Thymus (tissue), 11 donors: ENCODE results near the gene CIAO2B. TPM values are rescaled to one million over a fixed set of nuclear protein-coding genes. Genes with fewer than 3 reads are reported as not detected.

ENCODE experiments used
- DNase-seq, 9 donors: peaks; one replicate each; pipeline ENCODE4 v3.0.0-alpha.2; 2013; ENCODE audit warnings: low spot score in 9 of 9, low read depth in 6 of 9, missing footprints in 1 of 9
- H3K27ac ChIP-seq, 2 donors: one replicate each; pipeline ENCODE4 v1.5.1; 2013; ENCODE audit warnings: control low read depth in 1 of 2, low read depth in 1 of 2, low read length in 1 of 2, mild to moderate bottlenecking in 1 of 2, moderate library complexity in 1 of 2
- H3K27me3 ChIP-seq, 2 donors: one replicate each; pipeline ENCODE4 v1.5.1; 2013; ENCODE audit warnings: low read length in 1 of 2; ENCODE audit not compliant: control insufficient read depth in 2 of 2, insufficient read depth in 1 of 2
- H3K36me3 ChIP-seq, 2 donors: one replicate each; pipeline ENCODE4 v1.5.1; 2013; ENCODE audit warnings: low read length in 1 of 2, mild to moderate bottlenecking in 1 of 2, moderate library complexity in 1 of 2; ENCODE audit not compliant: control insufficient read depth in 2 of 2, insufficient read depth in 2 of 2
- H3K4me1 ChIP-seq, 2 donors: one replicate each; pipeline ENCODE4 v1.5.1; 2013; ENCODE audit warnings: low read length in 2 of 2; ENCODE audit not compliant: control insufficient read depth in 2 of 2, insufficient read depth in 2 of 2
- H3K4me3 ChIP-seq, 2 donors: one replicate each; pipeline ENCODE4 v1.5.1; 2013; ENCODE audit warnings: low read length in 2 of 2, control low read depth in 1 of 2, mild to moderate bottlenecking in 1 of 2
- H3K9me3 ChIP-seq, 2 donors: one replicate each; pipeline ENCODE4 v1.5.1; 2013; ENCODE audit warnings: low read length in 1 of 2, mild to moderate bottlenecking in 1 of 2; ENCODE audit not compliant: control insufficient read depth in 2 of 2, insufficient read depth in 1 of 2
- WGBS: extraction: QIAGEN DNeasy Blood & Tissue Kit; methylation state at CpG from one replicate; pipeline ENCODE4 v1.1.7; 2013; 5-methylcytosine and 5-hydroxymethylcytosine counted together
- polyA plus RNA-seq: library from polyadenylated mRNA; stranded (reverse); fragments of 200-250 nt; gene quantifications from one replicate; pipeline ENCODE4 v1.2.3, GENCODE V29; 2013
- total RNA-seq: library from RNA; stranded (reverse); fragments of 120-200 nt; gene quantifications from one replicate; pipeline ENCODE4 v1.2.4, GENCODE V29; 2013
- donor health status: healthy.

CIAO2B gene
- total and polyA plus RNA-seq, 2 donors: 118 to 141 TPM

DNA sequence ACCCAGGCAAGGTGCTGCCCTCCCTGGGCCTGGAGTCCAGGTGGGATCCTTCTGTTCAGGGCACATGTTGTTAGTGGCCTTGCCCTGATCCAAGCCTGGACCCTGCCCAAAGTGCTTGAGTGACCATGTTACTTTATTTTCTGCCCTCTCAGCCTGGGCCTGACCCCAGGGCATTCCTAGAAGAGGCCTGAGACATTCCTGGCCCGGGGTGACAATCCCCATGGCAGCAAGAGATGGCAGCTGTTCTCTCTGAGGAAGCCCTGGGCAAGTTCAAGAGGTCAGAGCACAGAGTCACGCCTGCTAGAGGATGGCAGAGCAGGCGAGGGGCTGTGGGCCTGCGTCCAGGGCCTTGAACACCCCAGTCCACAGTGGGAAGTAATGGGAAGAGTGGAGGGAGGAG is 20.5 kb downstream of the CIAO2B start:
- Histone ChIP-seq H3K27me3 (peaks cover 0 to 35% of the 10 kb centered on the region in 2 donors), H3K9me3 (no peaks in the 10 kb centered on the region), H3K4me3 (no peak overlapping the region), H3K4me1 (no peaks in the 10 kb centered on the region), H3K27ac (no peak overlapping the region), H3K36me3 (no peaks in the 10 kb centered on the region)
- WGBS: 87% methylated on average over 4 of the region's 4 CpGs
- no peak for DNase-seq

DNA sequence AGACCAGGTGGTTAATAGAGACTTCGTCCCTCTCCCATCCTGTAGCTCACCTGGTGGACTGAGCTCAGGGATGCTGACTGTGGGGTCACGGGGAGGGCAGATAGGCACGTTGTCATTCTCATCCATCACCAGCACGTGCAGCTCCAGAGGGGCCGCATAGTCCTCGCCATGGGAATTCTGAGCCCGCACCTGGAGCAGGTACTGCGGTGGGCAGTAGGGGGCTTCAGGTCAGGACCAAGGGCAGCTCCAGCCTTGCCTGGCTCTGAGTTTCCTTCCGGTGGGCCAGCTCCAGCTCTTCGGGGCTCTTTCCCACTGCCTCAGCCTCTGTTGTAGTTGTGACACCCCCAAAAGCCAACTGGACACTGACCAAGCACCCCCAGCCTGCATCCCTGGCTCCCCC is 21.1 kb downstream of the CIAO2B start:
- H3K9me3 ChIP-seq: no peaks in the 10 kb centered on the region
- 54% methylated on average over 10 of the region's 10 CpGs for WGBS
- H3K4me1 ChIP-seq: no peaks in the 10 kb centered on the region

DNA sequence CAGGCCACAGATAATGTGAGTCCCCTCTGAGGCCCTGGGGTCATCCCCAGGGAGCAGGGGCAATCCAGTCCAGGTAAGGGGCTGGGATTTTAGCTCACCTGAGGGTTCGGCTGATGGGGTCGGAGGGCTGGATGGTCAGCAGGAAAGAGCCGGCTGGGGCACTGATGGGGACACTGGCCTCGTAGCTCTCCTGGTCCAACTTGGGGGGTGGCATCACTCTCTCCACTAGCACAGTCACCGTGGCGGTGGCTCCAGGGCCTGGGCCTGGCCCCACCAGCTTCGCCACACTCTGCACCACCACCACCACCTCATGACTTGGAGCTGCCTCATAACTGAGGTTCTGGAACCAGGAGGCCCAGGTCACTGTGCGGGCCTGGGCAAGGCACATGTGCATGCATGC is 22.4 kb downstream of the CIAO2B start:
- Histone ChIP-seq H3K4me3 (no peak overlapping the region), H3K27ac (no peak overlapping the region), H3K9me3 (no peaks in the 10 kb centered on the region), H3K4me1 (no peaks in the 10 kb centered on the region), H3K27me3 (peaks cover 0 to 28% of the 10 kb centered on the region in 2 donors), H3K36me3 (no peaks in the 10 kb centered on the region)
- WGBS: 95% methylated on average over 8 of the region's 8 CpGs
- no peak for DNase-seq

More for the DNA sequence above, 21.1 kb downstream of the CIAO2B start:
- H3K27me3 ChIP-seq: peaks cover 0 to 30% of the 10 kb centered on the region in 2 donors
- H3K27ac ChIP-seq: no peak overlapping the region
- H3K36me3 ChIP-seq: no peaks in the 10 kb centered on the region
- no peak overlapping the region for H3K4me3 ChIP-seq
- no peak for DNase-seq

DNA sequence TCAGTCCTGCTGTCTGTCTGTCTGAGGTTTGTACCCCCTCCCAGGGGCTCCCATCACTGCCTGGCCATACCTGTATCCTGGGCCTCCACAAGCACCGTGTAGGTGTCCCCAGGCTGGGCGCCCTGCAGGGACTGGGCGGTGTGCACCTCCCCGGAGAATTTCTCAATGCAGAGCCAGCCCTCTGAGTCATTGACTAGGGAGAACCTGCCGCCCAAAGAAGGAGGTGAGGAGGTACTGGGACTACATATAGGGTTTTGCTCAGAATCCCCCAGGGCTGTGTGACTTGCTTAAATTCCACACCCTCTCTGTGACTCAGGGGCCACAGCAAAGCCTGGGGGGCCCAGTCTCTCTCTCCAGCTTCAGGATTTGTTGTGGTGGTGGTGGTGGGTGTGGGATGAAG is 23.1 kb downstream of the CIAO2B start:
- Histone ChIP-seq H3K4me1 (no peaks in the 10 kb centered on the region), H3K27me3 (peaks cover 0 to 26% of the 10 kb centered on the region in 2 donors), H3K4me3 (no peak overlapping the region), H3K9me3 (no peaks in the 10 kb centered on the region), H3K36me3 (no peaks in the 10 kb centered on the region), H3K27ac (no peak overlapping the region)
- DNase-seq: no peak
- 95% methylated on average over 5 of the region's 5 CpGs for WGBS

DNA sequence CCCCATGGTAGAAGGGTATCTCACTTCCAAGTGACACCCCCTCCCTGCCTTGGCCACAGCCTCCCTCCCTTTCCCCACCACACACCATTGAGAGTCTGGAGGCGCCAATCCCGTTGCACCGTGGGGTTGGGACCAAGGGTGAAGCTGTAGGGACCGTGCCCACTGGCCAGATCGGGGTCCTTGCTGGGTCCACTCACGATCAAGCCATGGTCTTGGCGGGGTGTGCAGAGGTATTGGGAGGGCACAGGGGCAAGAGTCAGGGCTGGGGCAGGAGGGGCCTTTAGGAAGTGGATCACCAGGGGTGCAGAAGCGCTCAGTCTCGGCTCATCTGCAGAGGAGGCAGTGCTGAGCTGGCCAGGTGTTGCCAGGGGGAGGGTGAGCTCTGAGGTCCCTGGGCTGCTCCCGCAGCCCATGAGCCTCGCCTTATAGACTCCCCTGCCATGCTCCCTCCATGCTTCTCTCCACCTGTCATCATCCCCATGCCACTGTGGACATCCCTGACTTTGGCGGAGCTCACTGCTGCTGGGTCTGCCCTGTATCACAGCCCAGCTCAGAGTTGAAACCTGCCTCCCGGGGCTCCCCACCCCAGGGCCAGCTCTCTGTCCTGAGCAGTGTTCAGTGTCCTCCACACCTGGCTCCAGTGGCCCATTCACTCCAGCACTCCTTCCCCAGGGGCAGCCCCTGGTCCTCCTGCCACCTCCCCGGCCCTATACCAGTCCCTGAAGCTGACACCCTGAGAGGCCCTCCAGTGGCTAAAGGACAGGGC is 23.8 kb downstream of the CIAO2B start:
- H3K27ac ChIP-seq: no peak overlapping the region
- no peak for DNase-seq

DNA sequence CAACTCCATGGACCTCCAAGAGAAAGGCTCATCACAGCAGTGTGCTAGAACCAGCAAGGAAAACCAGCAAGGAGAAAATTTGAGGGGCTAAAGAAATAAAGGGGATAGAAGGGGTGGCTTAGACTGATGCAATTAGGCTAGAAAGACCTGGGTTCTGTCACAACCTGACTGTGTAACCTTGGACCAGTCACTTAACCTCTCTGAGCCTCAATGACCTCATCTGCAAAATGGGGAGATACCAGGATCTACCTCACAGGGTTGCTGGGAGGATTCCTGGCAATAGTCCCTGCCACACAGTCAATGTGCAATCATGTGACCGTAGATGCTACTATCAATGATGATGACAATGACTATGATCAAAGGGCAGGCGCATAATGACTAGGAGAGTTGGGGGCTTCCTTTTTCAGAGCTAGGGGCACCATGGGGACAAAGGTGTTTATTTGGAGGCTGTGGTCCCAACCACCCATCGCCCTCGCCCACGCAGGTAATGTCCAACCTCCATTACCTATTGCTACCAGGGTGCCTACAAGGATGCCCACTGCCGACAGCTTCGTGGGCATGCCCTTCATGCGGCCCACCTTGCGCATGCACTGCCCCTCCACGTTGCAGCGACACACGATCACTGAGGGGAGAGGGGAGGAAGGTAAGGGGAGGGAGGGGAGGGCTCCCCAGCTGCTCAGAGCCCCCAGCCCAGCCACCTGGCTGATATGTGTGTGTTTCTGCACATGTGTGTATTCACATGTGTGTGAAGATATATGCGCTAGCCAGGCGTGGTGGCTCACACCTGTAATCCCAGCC is 25.2 kb downstream of the CIAO2B start:
- 94% methylated on average over 14 of the region's 14 CpGs for WGBS
- no peak for DNase-seq
- H3K27me3 ChIP-seq: peaks cover 0 to 16% of the 10 kb centered on the region in 2 donors
- no peak overlapping the region for H3K27ac ChIP-seq
- no peak overlapping the region for H3K4me3 ChIP-seq
- H3K4me1 ChIP-seq: peaks cover 0 to 6% of the 10 kb centered on the region in 2 donors
- H3K9me3 ChIP-seq: no peaks in the 10 kb centered on the region
- H3K36me3 ChIP-seq: no peaks in the 10 kb centered on the region

More for the DNA sequence above, 23.8 kb downstream of the CIAO2B start:
- Histone ChIP-seq H3K36me3 (no peaks in the 10 kb centered on the region), H3K4me1 (peaks cover 0 to 6% of the 10 kb centered on the region in 2 donors), H3K4me3 (no peak overlapping the region), H3K27me3 (peaks cover 0 to 23% of the 10 kb centered on the region in 2 donors), H3K9me3 (no peaks in the 10 kb centered on the region)
- WGBS: 89% methylated on average over 14 of the region's 14 CpGs

DNA sequence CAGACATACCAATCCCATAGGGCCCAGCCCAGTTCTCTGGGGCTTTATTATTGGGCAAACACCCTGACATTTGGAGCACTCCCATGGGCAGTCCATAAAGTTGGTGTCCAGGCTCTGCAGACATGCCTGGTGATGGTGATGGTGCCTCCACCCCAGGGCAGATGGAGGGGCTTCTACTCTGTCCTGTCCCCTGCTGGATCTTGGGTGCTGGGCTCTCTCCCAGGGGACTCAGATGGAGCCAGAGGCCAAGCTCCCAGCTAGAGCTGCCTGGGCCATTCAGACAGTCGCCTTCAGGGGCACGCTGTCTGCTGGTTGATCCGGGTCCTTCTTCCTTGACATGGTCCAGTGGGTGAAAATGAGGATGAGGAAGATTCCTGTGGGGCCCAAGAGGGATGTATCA is 26.1 kb downstream of the CIAO2B start:
- peaks cover 0 to 15% of the 10 kb centered on the region in 2 donors for H3K27me3 ChIP-seq

DNA sequence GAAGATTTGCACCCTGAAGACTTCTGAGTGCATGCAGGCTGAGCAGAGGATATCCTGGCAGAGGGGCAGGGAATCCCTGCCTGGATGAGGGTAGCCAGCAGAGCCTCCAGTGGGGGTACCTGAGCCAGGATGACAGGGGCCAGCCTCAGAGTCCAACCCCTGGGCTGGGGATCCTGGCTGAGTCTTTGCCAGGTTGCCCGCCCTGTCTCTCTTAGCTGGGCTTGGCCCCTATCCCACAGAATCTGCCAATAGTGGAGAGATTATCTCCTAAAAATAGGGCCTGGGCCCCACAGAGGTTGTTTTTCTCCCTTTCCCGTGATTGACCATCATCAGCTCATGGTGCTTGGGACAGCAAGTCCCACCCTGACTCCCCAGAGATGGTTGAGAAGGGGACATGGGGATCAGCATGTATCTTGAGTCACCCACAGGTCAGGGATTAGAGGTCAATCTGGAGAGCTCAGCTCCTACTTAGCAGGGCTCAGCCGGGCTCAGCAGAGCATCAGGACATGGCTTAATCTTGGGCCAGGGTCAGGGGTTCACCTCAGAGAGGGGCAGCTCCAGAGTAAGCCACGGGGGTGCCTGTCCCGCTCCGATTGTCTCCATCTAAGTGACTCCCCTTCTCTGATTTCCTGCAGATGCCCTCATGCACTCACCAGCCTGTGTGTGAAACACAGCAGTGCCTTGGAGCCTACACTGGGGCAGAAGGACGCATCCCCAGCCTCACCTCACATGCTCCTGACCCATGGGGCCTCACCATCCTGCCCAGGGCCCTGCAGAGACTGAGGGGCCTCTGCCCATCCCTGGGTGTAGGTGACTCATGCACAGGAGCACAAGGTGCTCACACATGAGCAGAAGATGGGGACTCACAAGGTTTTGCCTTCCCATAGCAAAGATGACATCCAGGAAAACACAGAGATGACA is 27.0 kb downstream of the CIAO2B start:
- DNase-seq: no peak
- Histone ChIP-seq H3K36me3 (no peaks in the 10 kb centered on the region), H3K4me1 (peaks cover 0 to 6% of the 10 kb centered on the region in 2 donors), H3K9me3 (no peaks in the 10 kb centered on the region), H3K27ac (no peak overlapping the region), H3K4me3 (no peak overlapping the region), H3K27me3 (peaks cover 0 to 12% of the 10 kb centered on the region in 2 donors)
- WGBS: 86% methylated on average over 7 of the region's 7 CpGs

More for the DNA sequence above, 26.1 kb downstream of the CIAO2B start:
- H3K9me3 ChIP-seq: no peaks in the 10 kb centered on the region
- H3K4me1 ChIP-seq: peaks cover 0 to 6% of the 10 kb centered on the region in 2 donors
- H3K27ac ChIP-seq: no peak overlapping the region
- no peak overlapping the region for H3K4me3 ChIP-seq
- DNase-seq: no peak
- 95% methylated on average over 3 of the region's 3 CpGs for WGBS
- no peaks in the 10 kb centered on the region for H3K36me3 ChIP-seq
